ENCODE data around the gene ITPK1.

Gene ITPK1

DNA sequence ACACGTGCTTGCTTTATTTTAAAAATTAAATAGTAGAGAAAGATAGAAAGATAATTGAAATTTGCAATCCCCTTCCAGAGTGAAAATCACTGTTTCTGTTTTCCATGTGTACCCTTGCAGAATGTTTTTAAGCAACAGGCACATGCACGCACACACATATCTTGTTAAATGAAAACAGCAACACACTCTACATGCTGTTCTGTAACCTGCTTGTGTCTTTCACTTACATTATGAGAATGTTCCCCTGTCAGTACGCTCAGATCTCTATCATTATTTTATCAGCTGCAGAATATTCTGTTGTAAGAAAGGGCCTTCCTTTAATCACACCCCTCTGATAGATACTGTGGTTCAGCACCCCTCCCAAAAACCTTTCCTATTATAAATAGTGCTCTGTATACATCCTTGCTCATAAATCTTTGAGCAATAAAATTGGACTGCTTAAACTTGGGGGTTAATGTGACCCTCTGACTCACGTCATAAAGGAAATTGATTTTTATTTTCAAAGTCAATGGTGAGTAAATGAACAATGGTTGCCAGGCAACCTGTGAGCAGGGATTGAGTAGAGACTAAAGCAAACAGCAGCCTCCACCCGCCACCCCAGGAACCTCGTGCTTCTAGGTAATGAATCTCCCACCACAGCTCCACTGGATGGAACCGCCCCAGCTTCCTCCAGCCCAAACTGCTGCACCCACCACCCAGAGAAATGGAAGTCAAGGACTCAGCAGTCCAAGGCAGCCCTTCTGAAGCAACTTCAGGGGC is 224.7 kb downstream of the ITPK1 start:
- TF ChIP-seq SPI1 (IDR thresholded peaks at IDR 0.05; ENCODE audit: low read depth, low read length) = no peak
- TF ChIP-seq TAF1 (IDR thresholded peaks at IDR 0.05; ENCODE audit: low read depth, low read length) = no peak
- no peak for TF ChIP-seq POLR2A (IDR thresholded peaks at IDR 0.05; ENCODE audit: low read depth, low read length)
- TF ChIP-seq POU2F2 (IDR thresholded peaks at IDR 0.05; ENCODE audit: low read depth, low read length) = no peak
- TF ChIP-seq POLR2AphosphoS5 (IDR thresholded peaks at IDR 0.05; ENCODE audit: low read depth, low read length) = no peak
- no peak for DNase-seq (ENCODE audit: insufficient read length, low spot score)
- FAIRE-seq = no peak

GRCh38 chr14:92888896-92889295 is 226.8 kb downstream of the ITPK1 start:
- no peak for FAIRE-seq
- TF ChIP-seq POU2F2 (IDR thresholded peaks at IDR 0.05; ENCODE audit: low read depth, low read length) = no peak
- TF ChIP-seq TAF1 (IDR thresholded peaks at IDR 0.05; ENCODE audit: low read depth, low read length) = no peak
- no peak for TF ChIP-seq POLR2A (IDR thresholded peaks at IDR 0.05; ENCODE audit: low read depth, low read length)
- no peak for TF ChIP-seq POLR2AphosphoS5 (IDR thresholded peaks at IDR 0.05; ENCODE audit: low read depth, low read length)
- TF ChIP-seq PAX5 (IDR thresholded peaks at IDR 0.05; ENCODE audit: insufficient read depth, low read length, severe bottlenecking) = no peak
- TF ChIP-seq SPI1 (IDR thresholded peaks at IDR 0.05; ENCODE audit: low read depth, low read length) = no peak

DNA sequence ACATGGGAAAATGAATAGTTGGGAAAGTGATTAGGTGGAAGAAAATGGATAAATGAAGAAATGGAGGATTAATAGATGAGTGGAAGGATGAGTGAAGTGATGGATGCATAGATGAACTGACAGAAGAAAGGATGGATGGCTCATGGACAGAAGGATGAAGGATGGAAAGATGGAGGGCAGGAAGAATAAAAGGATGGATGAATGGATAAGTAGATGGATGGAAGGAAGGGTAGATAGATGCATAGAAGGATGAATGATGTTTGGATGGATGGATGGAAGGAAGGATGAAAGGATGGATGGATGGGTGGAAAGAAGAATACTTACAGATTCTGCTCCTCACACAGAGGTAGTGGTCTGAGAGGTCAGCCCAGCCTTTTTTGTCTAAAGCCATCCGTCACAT is 228.6 kb downstream of the ITPK1 start:
- FAIRE-seq (no peak), DNase-seq (ENCODE audit: insufficient read length, low spot score) (no peak)
- TF ChIP-seq PAX5 (IDR thresholded peaks at IDR 0.05; ENCODE audit: insufficient read depth, low read length, severe bottlenecking) (no peak), TAF1 (IDR thresholded peaks at IDR 0.05; ENCODE audit: low read depth, low read length) (no peak), POU2F2 (IDR thresholded peaks at IDR 0.05; ENCODE audit: low read depth, low read length) (no peak), POLR2A (IDR thresholded peaks at IDR 0.05; ENCODE audit: low read depth, low read length) (no peak), POLR2AphosphoS5 (IDR thresholded peaks at IDR 0.05; ENCODE audit: low read depth, low read length) (no peak), SPI1 (IDR thresholded peaks at IDR 0.05; ENCODE audit: low read depth, low read length) (no peak)

More at GRCh38 chr14:92888896-92889295, 226.8 kb downstream of the ITPK1 start:
- DNase-seq (ENCODE audit: insufficient read length, low spot score) = no peak
